Measurements from ENCODE around the gene GLRX2.

The GLRX2 gene

DNA sequence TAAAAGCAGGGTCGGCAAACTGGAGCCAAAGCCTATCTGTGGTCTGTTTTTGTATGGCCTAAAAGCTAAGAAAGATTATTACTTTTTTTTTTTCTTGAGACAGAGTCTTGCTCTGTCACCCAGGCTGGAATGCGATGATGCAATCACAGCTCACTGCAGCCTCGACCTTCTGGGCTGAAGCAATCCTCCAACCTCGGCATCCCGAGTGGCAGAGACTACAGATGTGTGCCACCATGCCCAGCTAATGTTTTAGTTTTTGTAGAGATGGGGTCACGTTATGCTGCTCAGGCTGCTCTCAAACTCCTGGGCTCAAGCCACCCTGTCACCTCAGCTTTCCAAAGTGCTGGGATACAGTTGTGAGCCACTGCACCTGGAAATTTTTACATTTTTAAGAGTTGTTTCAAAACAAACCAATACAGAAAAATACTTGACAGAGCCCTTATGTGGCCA is 6.5 kb upstream of the GLRX2 start:
- DNase-seq (ENCODE audit: low read depth in 2 of 2): no peak

GRCh38 chr1:193110864-193111263 is 5.7 kb upstream of the GLRX2 start:
- DNase-seq (ENCODE audit: low read depth in 2 of 2): no peak

- no peak for DNase-seq (ENCODE audit: low read depth in 2 of 2)
Measured at GRCh38 chr1:193110246-193110645, 5.0 kb upstream of the GLRX2 start.

GRCh38 chr1:193109619-193110018 is 4.4 kb upstream of the GLRX2 start:
- DNase-seq (ENCODE audit: low read depth in 2 of 2): no peak

GRCh38 chr1:193108471-193108870 is 3.3 kb upstream of the GLRX2 start:
- DNase-seq (ENCODE audit: low read depth in 2 of 2): no peak

- DNase-seq (ENCODE audit: low read depth in 2 of 2): no peak
Measured at GRCh38 chr1:193105821-193106177, 585 bp upstream of the GLRX2 start.

- DNase-seq (ENCODE audit: low read depth in 2 of 2): no peak
Measured at GRCh38 chr1:193104502-193104906, 710 bp downstream of the GLRX2 start.

GRCh38 chr1:193103759-193104501 is 1.3 kb downstream of the GLRX2 start:
- no peak for DNase-seq (ENCODE audit: low read depth in 2 of 2)

DNA sequence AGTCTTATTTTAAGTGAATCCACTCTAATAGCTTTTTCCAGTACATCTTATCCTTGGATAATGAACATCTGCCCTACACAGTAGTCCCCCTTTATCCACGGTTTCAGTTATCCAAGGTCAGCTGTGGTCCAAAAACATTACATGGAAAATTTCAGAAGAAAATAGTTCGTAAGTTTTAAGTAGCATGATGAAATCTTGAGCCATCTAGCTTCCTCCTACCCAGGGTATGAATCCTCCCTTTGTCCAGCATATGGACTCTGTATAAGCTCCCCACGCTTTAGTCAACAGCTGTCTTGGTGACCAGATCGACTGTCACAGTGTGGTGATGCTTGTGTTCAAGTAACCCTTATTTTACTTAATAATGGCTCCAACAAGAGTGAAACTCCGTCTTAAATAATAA is 2.6 kb downstream of the GLRX2 start:
- DNase-seq (ENCODE audit: low read depth in 2 of 2): no peak

GRCh38 chr1:193094112-193094511 is 11.1 kb downstream of the GLRX2 start:
- DNase-seq (ENCODE audit: low read depth in 2 of 2): no peak

DNA sequence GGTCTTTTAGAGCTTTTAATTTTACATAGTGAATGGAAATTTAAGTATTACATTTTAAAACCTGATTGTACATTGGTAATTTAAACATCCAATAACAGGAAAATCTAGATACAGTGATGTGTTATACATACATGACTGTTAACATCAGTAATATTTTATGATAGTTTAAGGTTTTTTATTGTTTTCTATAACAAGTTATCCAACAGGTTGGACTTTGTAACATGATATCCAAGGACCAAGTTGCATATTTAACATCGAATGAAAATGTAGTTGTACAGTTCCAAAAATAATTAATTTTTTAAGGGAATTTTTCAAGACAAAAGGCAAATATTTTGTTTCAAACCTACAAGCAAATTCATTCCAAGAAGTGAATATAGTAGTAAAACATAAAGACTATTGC is 14.3 kb downstream of the GLRX2 start:
- no peak for DNase-seq (ENCODE audit: low read depth in 2 of 2)

GRCh38 chr1:193087893-193088292 is 17.3 kb downstream of the GLRX2 start:
- no peak for DNase-seq (ENCODE audit: low read depth in 2 of 2)

- DNase-seq (ENCODE audit: low read depth in 2 of 2): no peak
Measured at GRCh38 chr1:193086342-193086741, 18.9 kb downstream of the GLRX2 start.

DNA sequence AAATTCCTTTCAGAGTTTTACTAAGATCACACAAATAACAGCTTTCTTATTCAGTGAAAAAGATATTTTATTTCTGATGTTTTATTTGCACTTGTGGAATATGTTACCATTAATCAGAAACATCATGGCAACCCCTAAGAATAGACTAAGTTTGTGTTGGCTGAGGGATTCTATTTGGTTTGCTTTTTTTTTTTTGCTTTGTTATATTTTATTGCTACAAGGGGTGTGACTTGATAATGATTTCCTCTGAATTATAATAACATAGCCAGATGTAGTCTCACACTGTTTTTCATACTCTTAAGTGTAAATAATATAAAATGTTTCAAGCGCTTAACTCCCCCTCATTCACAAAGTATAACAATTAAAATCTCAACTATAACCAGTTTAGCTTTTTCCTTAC is 20.0 kb downstream of the GLRX2 start:
- no peak for DNase-seq (ENCODE audit: low read depth in 2 of 2)

- no peak for DNase-seq (ENCODE audit: low read depth in 2 of 2)
Measured at GRCh38 chr1:193083365-193084088, 21.7 kb downstream of the GLRX2 start.

- no peak for DNase-seq (ENCODE audit: low read depth in 2 of 2)
Measured at GRCh38 chr1:193079187-193079586, 26.0 kb downstream of the GLRX2 start.

DNA sequence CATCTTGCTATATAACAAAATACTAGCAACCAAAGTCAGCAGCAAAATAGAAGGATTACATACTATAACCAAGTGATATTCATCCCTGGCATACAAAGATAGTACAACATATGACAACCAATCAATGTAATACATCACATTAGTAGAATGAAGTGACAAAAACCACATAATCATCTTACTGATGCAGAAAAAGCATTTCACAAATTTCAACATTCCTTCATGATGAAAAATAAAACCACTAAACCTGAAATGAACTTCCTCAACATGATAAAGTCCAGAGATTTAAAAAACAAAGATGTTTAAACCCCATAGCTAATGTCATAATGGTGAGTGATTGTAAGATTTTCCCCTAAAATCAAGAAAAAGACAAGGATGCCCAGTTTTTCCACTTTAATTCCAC is 27.2 kb downstream of the GLRX2 start:
- DNase-seq (ENCODE audit: low read depth in 2 of 2): no peak

DNA sequence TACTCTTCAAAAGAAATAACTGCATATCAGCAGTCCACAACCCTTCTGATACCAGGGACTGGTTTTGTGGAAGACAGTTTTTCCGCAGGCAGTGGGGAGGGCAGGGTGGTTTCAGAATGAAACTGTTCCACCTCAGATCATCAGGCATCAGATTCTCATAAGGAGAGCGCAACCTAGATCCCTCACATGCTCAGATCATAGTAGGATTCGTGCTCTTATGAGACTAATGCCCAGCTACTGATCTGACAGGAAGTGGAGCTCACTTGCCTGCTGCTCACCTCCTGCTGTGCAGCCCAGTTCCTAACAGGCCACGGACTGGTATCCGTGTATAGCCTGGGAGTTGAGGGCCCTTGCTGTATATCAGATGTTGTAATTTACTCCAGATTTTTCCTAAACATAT is 34.3 kb downstream of the GLRX2 start:
- no peak for DNase-seq (ENCODE audit: low read depth in 2 of 2)

DNA sequence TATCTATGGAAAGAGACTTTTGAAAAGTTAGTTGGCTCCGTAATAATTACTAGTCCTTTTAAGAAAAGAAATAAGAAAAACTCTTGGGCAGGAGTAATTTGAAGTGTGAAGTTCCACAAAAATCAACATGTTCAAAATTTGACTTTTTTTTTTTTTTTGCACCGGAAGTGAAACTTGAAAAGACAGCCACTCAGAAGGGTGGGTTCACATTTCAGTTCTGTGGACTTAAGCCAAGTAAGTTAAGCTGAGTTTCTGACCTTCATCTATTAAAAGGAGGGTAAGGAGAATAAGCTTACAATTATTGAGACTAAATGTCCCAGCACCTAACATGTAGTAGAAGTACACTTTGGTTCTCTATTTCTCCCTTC is 34.8 kb downstream of the GLRX2 start:
- no peak for DNase-seq (ENCODE audit: low read depth in 2 of 2)

- no peak for DNase-seq (ENCODE audit: low read depth in 2 of 2)
Measured at GRCh38 chr1:193069748-193070385, 35.3 kb downstream of the GLRX2 start.

- DNase-seq (ENCODE audit: low read depth in 2 of 2): no peak
Measured at GRCh38 chr1:193068013-193068412, 37.2 kb downstream of the GLRX2 start.

GRCh38 chr1:193066606-193067005 is 38.6 kb downstream of the GLRX2 start:
- DNase-seq (ENCODE audit: low read depth in 2 of 2): no peak

GRCh38 chr1:193065954-193066353 is 39.3 kb downstream of the GLRX2 start:
- DNase-seq (ENCODE audit: low read depth in 2 of 2): no peak
